Stimulated activated CD8-positive, alpha-beta memory T cell treated with anti-CD3 and anti-CD28 coated beads, Interleukin-15, amount 100 ng/mL, for 4 hours (primary cell): ENCODE measurements around the gene AK3.

Experiments used
- DNase-seq, 2 donors: peaks; one replicate each; pipeline ENCODE4 v3.0.0-alpha.2; 2020; ENCODE audit warnings: low read depth in 2 of 2

The AK3 gene

GRCh38 chr9:4748612-4749011, 7.6 kb upstream of the AK3 start:
- no peak for DNase-seq

- DNase-seq: no peak
Observed at GRCh38 chr9:4746278-4747030, 5.5 kb upstream of the AK3 start.

GRCh38 chr9:4743131-4743875, 2.3 kb upstream of the AK3 start:
- no peak for DNase-seq

- DNase-seq: no peak
Observed at GRCh38 chr9:4742246-4742645, 1.2 kb upstream of the AK3 start.

GRCh38 chr9:4741365-4742089, 525 bp upstream of the AK3 start:
- DNase-seq: no peak

- DNase-seq: no peak
Observed at GRCh38 chr9:4740388-4740637, 689 bp downstream of the AK3 start.

- no peak for DNase-seq
Observed at GRCh38 chr9:4739587-4740387, 1.2 kb downstream of the AK3 start.

- DNase-seq: no peak
Observed at GRCh38 chr9:4738866-4739586, 2.0 kb downstream of the AK3 start.

GRCh38 chr9:4734150-4734549, 6.9 kb downstream of the AK3 start:
- DNase-seq: no peak

GRCh38 chr9:4732890-4733289, 8.1 kb downstream of the AK3 start:
- no peak for DNase-seq

GRCh38 chr9:4727593-4727992, 13.4 kb downstream of the AK3 start:
- no peak for DNase-seq

GRCh38 chr9:4725706-4726442, 15.1 kb downstream of the AK3 start:
- no peak for DNase-seq

GRCh38 chr9:4721736-4722135, 19.3 kb downstream of the AK3 start:
- DNase-seq: no peak

GRCh38 chr9:4718911-4719310, 22.1 kb downstream of the AK3 start:
- no peak for DNase-seq

- DNase-seq: no peak
Observed at GRCh38 chr9:4717815-4718214, 23.2 kb downstream of the AK3 start.

- no peak for DNase-seq
Observed at GRCh38 chr9:4716163-4716562, 24.8 kb downstream of the AK3 start.

GRCh38 chr9:4714266-4715016, 26.6 kb downstream of the AK3 start:
- DNase-seq: no peak

GRCh38 chr9:4713849-4714248, 27.2 kb downstream of the AK3 start:
- no peak for DNase-seq

- no peak for DNase-seq
Observed at GRCh38 chr9:4709380-4709779, 31.6 kb downstream of the AK3 start.

- no peak for DNase-seq
Observed at GRCh38 chr9:4706971-4707622, 33.9 kb downstream of the AK3 start.
